GM12892 (cell line): ENCODE measurements around the gene NUP210L.

Experiments
- POLR2A ChIP-seq: IDR thresholded peaks from 2 replicates; pipeline ENCODE4 v1.6.1; 2011; ENCODE audit warnings: low read depth, low read length, control low read depth
- POLR2AphosphoS5 ChIP-seq: IDR thresholded peaks from 2 replicates; pipeline ENCODE4 v1.6.1; 2011; ENCODE audit warnings: low read depth, low read length, control low read depth
- TAF1 ChIP-seq: IDR thresholded peaks from 2 replicates; pipeline ENCODE4 v1.6.1; 2011; ENCODE audit warnings: low read depth, mild to moderate bottlenecking, control low read depth, low read length, borderline replicate concordance

GRCh38 chr1:154174654-154175053 lies 19.8 kb upstream of the NUP210L start:
- TF ChIP-seq POLR2AphosphoS5: no peak
- TF ChIP-seq POLR2A: no peak
- no peak for TF ChIP-seq TAF1
